OCI-LY1 (cell line): ENCODE measurements around the gene CACNA1H.

Experiments
- H2AFZ ChIP-seq: fragments of 200-600 bp; sonication (generic), shearing (Covaris generic); 2 replicates; pipeline ENCODE4 v1.6.0; 2014; ENCODE audit warnings: antibody characterized with exemption, mild to moderate bottlenecking, low read length
- H3F3A ChIP-seq: fragments of 200-600 bp; sonication (generic), shearing (Covaris generic); 2 replicates; pipeline ENCODE4 v1.6.0; 2014; ENCODE audit warnings: mild to moderate bottlenecking, antibody characterized with exemption, low read length, moderate library complexity; ENCODE audit not compliant: insufficient read depth
- H3K27ac ChIP-seq: fragments of 200-600 bp; sonication (generic); 2 replicates; pipeline ENCODE4 v1.5.1; 2014; ENCODE audit warnings: low read length, mixed run types, mild to moderate bottlenecking, low read depth; ENCODE audit not compliant: poor library complexity, severe bottlenecking
- H3K27me3 ChIP-seq: fragments of 200-600 bp; sonication (generic); 2 replicates; pipeline ENCODE4 v1.6.0; 2014; ENCODE audit warnings: antibody characterized with exemption, mild to moderate bottlenecking, low read length, moderate library complexity; ENCODE audit not compliant: insufficient read depth
- H3K36me3 ChIP-seq: fragments of 200-600 bp; sonication (generic); 2 replicates; pipeline ENCODE4 v1.6.1; 2014; ENCODE audit warnings: mild to moderate bottlenecking, antibody characterized with exemption, low read length, moderate library complexity, mixed read lengths; ENCODE audit not compliant: insufficient read depth
- H3K4me1 ChIP-seq: fragments of 200-600 bp; sonication (generic); 2 replicates; pipeline ENCODE4 v1.5.1; 2014; ENCODE audit warnings: mild to moderate bottlenecking, low read length, moderate library complexity; ENCODE audit not compliant: insufficient read depth, severe bottlenecking
- H3K4me2 ChIP-seq: fragments of 200-600 bp; sonication (generic), shearing (Covaris generic); 2 replicates; pipeline ENCODE4 v1.6.1; 2014; ENCODE audit warnings: low read length
- H3K4me3 ChIP-seq: fragments of 200-600 bp; sonication (generic); 2 replicates; pipeline ENCODE4 v1.5.1; 2014; ENCODE audit warnings: low read length, low read depth, mild to moderate bottlenecking, mixed read lengths; ENCODE audit not compliant: poor library complexity, severe bottlenecking
- H3K79me2 ChIP-seq: fragments of 200-600 bp; shearing (Covaris generic); 2 replicates; pipeline ENCODE4 v1.6.1; 2016; ENCODE audit warnings: mixed run types, low read length, mixed read lengths; ENCODE audit not compliant: insufficient read depth
- H3K9ac ChIP-seq: fragments of 200-600 bp; sonication (generic), shearing (Covaris generic); 2 replicates; pipeline ENCODE4 v1.6.1; 2014; ENCODE audit warnings: mild to moderate bottlenecking, low read length, mixed read lengths
- H3K9me2 ChIP-seq: fragments of 200-600 bp; sonication (generic), shearing (Covaris generic); 2 replicates; pipeline ENCODE4 v1.6.1; 2014; ENCODE audit warnings: low read depth, mild to moderate bottlenecking, low read length, mixed read lengths
- H3K9me3 ChIP-seq: fragments of 200-600 bp; shearing (Covaris generic); 2 replicates; pipeline ENCODE4 v1.6.1; 2014; ENCODE audit warnings: low read length, mixed read lengths
- H4K20me1 ChIP-seq: fragments of 200-600 bp; sonication (generic), shearing (Covaris generic); 2 replicates; pipeline ENCODE4 v1.6.0; 2016; ENCODE audit warnings: mild to moderate bottlenecking, low read length; ENCODE audit not compliant: insufficient read depth
- EZH2 ChIP-seq: fragments of 200-600 bp; sonication (generic), shearing (Covaris generic); IDR thresholded peaks from 2 replicates; pipeline ENCODE4 v1.8.0; 2017; ENCODE audit warnings: borderline replicate concordance, mixed run types, mild to moderate bottlenecking, antibody characterized with exemption, low read length, moderate library complexity, mixed read lengths
- TF ChIP-seq, protein P1 (sequence below): fragments of 200-600 bp; sonication (generic), shearing (Covaris generic); IDR thresholded peaks from 2 replicates; pipeline ENCODE4 v1.5.1; 2017; ENCODE audit warnings: mild to moderate bottlenecking, antibody characterized with exemption, low read length, moderate library complexity, mixed read lengths

The CACNA1H gene

DNA sequence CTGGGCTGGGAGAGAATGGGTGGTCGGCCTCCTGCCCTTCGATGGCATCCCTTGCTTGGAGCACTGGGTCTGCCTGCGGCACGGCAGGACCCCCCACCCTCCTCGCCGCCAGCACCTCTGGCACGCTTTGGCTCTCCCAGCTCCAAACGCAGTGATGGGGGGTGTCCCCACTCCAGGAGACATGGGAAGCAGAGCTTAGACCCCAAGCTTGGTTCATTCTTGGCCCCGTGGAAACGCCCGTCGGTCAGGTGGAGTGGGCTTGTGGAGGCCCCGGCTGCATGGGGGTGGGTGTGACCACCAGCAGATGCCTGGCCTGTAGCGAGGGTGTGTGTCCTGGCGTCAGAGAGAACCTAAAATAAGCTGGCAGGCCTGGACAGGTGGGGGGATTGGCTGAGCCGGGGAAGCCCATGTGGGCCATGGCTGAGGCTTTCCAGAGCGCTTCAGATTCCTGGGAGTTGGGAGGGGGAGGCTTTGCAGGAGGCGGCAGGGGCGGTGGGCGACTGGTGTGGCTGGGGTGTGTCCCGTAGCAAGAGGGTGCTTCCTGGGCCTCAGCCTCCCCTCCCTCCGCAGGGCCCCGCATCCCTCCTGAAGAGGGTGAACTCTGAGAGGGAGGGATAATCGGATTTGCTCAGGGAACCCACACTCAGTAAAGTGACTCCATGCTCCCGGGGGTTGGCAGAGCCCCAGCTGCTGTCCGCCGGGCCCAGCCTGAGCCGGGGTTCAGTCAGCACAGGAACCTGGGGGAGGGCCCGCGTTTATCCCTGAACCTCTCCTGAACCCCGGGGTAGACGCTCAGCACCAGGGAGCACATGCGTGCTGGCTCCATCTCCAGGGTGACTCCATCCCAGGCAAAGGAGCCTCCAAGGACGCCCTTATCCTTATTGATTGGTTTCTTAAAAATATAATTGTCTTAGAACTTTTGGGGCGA, 3.4 kb downstream of the CACNA1H start:
- no peak overlapping the region for H3K9ac ChIP-seq
- H3K9me3 ChIP-seq: no peaks in the 10 kb centered on the region
- no peak overlapping the region for H3K27ac ChIP-seq
- no peak overlapping the region for H2AFZ ChIP-seq
- no peaks in the 10 kb centered on the region for H3K79me2 ChIP-seq
- TF ChIP-seq, protein P1, sequence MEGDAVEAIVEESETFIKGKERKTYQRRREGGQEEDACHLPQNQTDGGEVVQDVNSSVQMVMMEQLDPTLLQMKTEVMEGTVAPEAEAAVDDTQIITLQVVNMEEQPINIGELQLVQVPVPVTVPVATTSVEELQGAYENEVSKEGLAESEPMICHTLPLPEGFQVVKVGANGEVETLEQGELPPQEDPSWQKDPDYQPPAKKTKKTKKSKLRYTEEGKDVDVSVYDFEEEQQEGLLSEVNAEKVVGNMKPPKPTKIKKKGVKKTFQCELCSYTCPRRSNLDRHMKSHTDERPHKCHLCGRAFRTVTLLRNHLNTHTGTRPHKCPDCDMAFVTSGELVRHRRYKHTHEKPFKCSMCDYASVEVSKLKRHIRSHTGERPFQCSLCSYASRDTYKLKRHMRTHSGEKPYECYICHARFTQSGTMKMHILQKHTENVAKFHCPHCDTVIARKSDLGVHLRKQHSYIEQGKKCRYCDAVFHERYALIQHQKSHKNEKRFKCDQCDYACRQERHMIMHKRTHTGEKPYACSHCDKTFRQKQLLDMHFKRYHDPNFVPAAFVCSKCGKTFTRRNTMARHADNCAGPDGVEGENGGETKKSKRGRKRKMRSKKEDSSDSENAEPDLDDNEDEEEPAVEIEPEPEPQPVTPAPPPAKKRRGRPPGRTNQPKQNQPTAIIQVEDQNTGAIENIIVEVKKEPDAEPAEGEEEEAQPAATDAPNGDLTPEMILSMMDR: no peak
- no peak for TF ChIP-seq EZH2
- H3F3A ChIP-seq: no peaks in the 10 kb centered on the region
- no peaks in the 10 kb centered on the region for H3K36me3 ChIP-seq
- H3K4me2 ChIP-seq: no peak overlapping the region
- no peaks in the 10 kb centered on the region for H3K9me2 ChIP-seq
- no peaks in the 10 kb centered on the region for H3K4me1 ChIP-seq
- no peaks in the 10 kb centered on the region for H4K20me1 ChIP-seq
- peaks cover 3% of the 10 kb centered on the region; the same call in 1 of the 2 replicates for H3K27me3 ChIP-seq
- no peak overlapping the region for H3K4me3 ChIP-seq

- no peak overlapping the region for H2AFZ ChIP-seq
- peaks cover 3% of the 10 kb centered on the region; the same call in 1 of the 2 replicates for H3K27me3 ChIP-seq
- H3K4me2 ChIP-seq: no peak overlapping the region
- no peaks in the 10 kb centered on the region for H3K9me3 ChIP-seq
- no peaks in the 10 kb centered on the region for H3K9me2 ChIP-seq
- no peaks in the 10 kb centered on the region for H4K20me1 ChIP-seq
- no peak overlapping the region for H3K27ac ChIP-seq
- H3K9ac ChIP-seq: no peak overlapping the region
- no peak for TF ChIP-seq EZH2
- TF ChIP-seq, protein P1: no peak
- no peaks in the 10 kb centered on the region for H3K4me1 ChIP-seq
- no peak overlapping the region for H3K4me3 ChIP-seq
- no peaks in the 10 kb centered on the region for H3K79me2 ChIP-seq
- no peaks in the 10 kb centered on the region for H3F3A ChIP-seq
- H3K36me3 ChIP-seq: no peaks in the 10 kb centered on the region
Measured at GRCh38 chr16:1156983-1157638, 4.2 kb downstream of the CACNA1H start.

DNA sequence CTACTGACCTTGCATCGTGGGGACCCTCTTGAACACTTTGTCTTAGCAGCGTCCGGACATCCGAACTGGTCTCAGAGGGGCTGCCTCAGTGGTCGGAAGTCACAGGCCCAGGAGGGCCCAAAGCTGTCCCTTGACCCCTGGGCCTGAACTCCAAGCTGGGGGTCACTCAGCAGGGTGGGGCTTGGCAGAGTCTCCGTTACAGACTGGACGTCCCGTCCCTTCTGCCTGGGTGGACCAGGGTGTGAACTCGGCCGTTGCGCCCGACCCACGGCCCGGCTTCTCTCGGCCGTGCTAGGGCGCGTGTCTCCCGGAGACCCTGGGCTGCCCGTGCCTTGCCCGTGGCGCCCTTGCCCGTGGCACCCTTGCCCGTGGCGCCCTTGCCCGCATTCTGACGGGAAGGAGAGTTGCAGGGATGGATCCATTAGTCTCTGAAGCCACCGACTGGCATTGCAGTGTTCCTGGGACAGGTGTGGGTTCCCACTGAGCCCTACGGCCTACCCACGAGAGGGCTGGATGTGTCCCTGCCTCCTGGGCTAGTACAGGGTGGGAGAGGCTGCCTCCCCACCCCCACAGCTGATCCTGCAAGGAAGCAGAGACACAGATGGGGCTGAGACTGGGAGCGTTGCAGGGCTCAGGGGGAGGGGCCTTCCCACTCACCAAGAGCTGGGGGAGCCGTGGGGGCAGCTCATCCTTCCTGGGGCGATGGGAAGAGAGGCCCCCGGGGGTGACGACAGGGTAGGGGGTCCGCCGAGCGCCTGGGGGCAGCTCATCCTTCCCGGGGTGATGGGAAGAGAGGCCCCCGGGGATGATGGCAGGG, 4.9 kb downstream of the CACNA1H start:
- no peak overlapping the region for H3K4me3 ChIP-seq
- H3K27ac ChIP-seq: no peak overlapping the region
- no peaks in the 10 kb centered on the region for H3K4me1 ChIP-seq
- no peaks in the 10 kb centered on the region for H3K36me3 ChIP-seq
- no peaks in the 10 kb centered on the region for H3F3A ChIP-seq
- H3K9me3 ChIP-seq: no peaks in the 10 kb centered on the region
- H2AFZ ChIP-seq: no peak overlapping the region
- peaks cover 3% of the 10 kb centered on the region; the same call in 1 of the 2 replicates for H3K27me3 ChIP-seq
- TF ChIP-seq, protein P1: no peak
- no peak for TF ChIP-seq EZH2
- no peaks in the 10 kb centered on the region for H3K9me2 ChIP-seq
- H3K79me2 ChIP-seq: no peaks in the 10 kb centered on the region
- H3K4me2 ChIP-seq: no peak overlapping the region
- H3K9ac ChIP-seq: no peak overlapping the region
- no peaks in the 10 kb centered on the region for H4K20me1 ChIP-seq
